Measurements from ENCODE around the gene FAM20A.
"Not testable (repeated sequence)": the region's sequence is repeated elsewhere in the genome, so short reads cannot be mapped to it uniquely, and the experiment has no call there.

Gene FAM20A

DNA sequence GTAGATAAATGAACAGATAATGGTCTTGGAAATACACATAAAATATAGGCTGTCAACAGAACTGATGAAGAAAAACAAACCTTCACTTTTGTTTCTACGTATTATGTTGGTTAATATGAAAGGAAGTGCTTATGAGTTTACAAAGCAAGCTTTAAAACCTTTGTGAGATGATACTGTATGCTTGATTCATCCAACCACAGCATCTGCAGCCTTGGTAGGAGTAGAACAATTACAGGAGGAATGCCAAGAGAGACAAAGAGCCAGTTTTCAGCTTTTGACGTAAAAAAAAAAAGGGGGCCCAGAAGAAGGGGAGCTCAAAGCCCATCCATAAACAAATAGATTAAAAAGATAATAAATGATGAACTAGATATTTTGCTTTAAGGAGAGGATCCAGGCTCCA, 13.3 kb downstream of the FAM20A start:
- no peak for DNase-seq

- DNase-seq = no peak
Observed at GRCh38 chr17:68587026-68587425, 14.1 kb downstream of the FAM20A start.

- DNase-seq = no peak
Observed at GRCh38 chr17:68585643-68586042, 15.5 kb downstream of the FAM20A start.

GRCh38 chr17:68584581-68585303, 16.4 kb downstream of the FAM20A start:
- DNase-seq = no peak

GRCh38 chr17:68582867-68583266, 18.3 kb downstream of the FAM20A start:
- DNase-seq = not testable (repeated sequence)

- no peak for DNase-seq
Observed at GRCh38 chr17:68581863-68582645, 19.1 kb downstream of the FAM20A start.

DNA sequence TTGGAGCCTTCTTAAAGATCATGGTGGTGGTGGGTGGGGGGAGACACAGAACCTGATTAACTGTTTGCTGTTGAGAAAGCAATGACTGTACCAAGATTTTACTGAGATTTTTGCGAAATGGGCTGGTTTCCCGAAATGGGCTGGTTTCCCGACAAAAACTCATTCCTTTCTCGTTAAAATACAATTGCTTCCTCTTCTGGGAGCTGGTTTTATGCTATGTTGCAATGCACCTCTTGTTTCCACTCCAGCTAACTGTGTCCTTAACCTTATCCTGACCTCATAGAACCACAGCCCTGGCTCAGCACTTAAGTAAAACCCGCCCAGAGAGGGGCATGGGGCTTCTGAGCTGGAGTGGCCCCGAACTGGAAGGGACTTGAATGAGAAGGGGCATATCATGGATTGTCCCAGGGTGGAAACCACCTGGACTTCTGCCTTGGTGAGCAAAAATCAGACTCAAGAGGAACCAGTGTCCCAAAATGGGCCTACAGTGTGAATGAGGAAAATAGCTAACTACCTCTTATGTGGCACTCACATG, 20.9 kb downstream of the FAM20A start:
- DNase-seq = no peak

DNA sequence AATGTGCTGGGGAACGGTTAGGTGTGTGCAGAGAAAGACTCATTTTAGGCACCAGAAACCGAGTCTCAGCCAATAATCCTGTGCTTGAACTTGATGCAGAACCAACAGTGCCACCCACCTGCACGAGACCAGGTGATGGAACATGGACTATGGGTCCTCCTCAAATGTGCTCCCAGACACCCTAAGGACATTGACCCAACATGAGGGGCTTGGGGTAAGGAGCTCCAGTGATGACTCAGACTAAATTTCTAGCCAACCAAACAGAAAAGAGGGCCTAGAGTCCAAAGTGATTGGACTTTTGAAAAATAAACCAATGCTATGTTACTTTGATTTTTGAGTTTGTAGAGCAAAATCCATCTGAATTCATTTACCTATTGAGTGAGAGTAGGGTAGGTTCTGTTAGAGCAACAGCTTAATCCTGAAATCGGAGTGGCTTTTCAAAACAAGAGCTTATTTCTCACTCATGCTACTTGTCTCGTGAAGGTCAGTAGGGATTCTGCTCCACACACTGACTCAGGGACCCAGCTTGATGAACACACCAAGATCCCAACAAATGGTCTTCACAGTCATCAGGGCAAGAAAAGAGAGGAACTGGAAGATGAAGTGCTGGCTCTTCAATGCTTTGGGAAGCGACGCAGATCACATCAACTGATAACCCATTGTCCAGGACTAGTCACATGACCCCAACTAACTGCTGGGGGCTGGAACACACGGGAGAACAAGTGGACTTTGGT, 21.8 kb downstream of the FAM20A start:
- DNase-seq = no peak

GRCh38 chr17:68578236-68578635, 22.9 kb downstream of the FAM20A start:
- no peak for DNase-seq

GRCh38 chr17:68577497-68577821, 23.7 kb downstream of the FAM20A start:
- no peak for DNase-seq

DNA sequence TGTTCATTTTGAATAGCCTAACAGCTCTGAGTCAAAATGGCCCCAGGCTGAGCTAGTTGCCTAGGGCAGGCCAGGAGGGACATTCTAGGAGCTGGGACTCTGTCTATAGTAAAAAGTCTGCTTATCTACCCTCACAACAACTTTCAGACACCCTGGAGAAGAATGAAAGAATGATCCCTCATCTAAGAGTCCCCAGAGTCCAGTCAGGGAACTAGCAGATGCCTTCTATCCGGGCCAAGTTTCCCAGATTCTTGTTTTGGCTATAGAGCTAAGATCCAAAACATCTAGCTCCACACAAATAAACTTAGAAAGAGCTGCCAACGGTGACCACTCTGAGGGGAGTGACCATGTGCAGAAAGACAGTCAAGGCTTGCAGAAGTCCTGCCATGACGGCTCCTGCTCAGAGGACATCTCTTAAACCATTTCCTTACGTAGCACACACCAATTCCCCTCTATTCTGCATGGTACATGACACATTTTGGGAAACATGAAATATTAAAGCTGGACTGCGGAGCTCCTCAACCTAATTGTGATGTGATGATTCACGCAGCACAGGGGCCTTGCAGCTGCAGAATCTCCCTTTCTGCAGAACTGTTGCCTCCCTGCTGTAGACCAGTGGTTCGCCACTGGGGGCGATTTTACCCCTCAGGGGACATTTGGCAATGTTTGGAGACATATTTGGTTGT, 24.2 kb downstream of the FAM20A start:
- DNase-seq = no peak

- DNase-seq = no peak
Observed at GRCh38 chr17:68576137-68576536, 25.0 kb downstream of the FAM20A start.

DNA sequence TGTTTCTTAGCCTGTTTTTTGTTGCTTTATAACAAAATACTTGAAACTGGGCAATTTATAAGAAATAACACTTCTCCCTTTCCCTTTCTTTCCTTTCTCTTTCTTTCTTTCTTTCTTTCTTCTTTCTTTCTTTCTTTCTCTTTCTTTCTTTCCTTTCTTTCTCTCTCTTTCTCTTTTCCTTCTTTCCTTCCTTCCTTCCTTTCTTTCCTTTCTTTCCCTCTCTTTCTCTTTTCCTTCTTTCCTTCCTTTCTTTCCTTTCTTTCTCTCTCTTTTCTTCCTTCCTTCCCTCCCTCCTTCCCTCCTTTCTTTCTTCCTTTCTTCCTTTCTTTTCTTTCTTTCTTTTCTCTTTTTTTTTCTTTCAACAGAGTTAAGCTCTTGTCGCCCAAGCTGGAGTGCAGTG, 27.8 kb downstream of the FAM20A start:
- DNase-seq = no peak

GRCh38 chr17:68572138-68572842, 28.9 kb downstream of the FAM20A start:
- DNase-seq = peak; percentile 13

DNA sequence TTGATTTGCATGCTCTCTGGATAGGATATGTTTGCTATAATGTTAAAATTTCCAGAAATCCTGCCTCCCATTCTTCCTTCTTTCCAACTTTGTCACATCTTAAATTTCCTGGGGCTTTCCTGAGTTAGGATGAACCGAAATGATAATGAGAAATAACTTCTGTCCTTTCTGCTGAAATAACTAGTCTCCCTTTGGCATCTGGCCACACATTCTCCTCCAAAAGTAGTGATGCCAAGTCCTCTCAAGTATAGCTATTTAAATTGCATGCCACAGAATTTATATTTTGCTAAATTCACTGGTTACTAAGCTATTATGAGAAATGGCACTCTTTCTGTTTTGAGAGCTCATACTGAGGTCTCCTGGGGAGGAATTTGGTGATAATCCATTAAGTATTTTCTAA, 30.6 kb downstream of the FAM20A start:
- DNase-seq = no peak

GRCh38 chr17:68569346-68569745, 31.8 kb downstream of the FAM20A start:
- no peak for DNase-seq

GRCh38 chr17:68568581-68568980, 32.6 kb downstream of the FAM20A start:
- no peak for DNase-seq

DNA sequence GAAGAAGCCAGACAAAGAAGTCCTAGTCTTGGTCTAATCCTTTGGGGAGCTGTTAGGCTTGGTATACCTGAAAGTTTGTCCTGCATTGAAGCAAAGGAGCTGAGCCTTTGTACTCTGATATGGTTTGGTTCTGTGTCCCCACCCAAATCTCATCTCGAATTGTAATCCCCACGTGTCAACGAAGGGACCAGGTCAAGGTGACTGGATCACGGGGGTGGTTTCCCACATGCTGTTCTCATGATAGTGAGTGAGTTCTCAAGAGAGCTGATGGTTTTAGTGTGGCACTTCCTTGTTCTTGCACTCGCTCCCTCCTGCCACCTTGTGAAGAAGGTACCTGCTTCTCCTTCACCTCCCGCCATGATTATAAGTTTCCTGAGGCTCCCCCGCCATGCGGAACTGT, 33.6 kb downstream of the FAM20A start:
- DNase-seq = no peak

DNA sequence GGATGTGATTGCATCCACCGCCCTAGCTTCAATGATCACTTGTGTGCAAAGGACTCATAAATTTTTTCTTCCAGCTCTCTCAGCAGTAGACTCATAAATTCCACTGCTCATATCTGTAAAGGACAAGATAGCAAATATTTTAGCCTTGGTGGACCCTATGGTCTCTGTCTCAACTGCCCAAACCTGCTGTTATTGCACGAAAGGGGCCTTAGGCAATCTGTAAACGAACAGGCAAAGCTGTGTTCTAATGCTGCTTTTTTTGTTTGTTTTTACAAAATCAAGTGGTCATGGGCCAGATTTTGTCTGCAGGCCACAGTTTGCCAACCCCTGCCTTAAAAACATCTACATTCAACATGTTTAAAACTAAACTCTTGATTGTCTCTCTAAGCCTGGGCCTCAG, 34.1 kb downstream of the FAM20A start:
- DNase-seq = no peak

DNA sequence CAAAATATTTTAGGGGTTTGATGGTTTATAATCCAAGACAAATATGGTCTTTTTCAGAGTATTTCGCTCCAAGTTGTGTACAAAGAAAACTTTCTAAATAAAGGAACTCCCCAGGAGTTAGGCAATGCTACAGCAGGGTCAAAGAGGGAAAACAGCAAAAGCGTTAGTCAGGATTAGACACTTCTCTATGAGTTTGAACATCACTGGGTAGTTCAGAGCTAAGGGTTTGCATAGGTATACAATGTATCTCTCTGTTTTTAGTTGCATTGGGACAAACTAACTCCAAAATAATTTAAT, 34.8 kb downstream of the FAM20A start:
- DNase-seq = no peak

- no peak for DNase-seq
Observed at GRCh38 chr17:68565661-68566441, 35.3 kb downstream of the FAM20A start.

Data from hematopoietic multipotent progenitor cell treated with erythropoietin and hydrocortisone succinate and interleukin-3 and kit ligand, for 6 days (in vitro differentiated cells).